Nephron (organoid): ENCODE data around the gene ARSI.

Source experiments
- H3K27ac Mint-ChIP-seq, 3 experiments: 2 replicates each; pipeline ENCODE4 v1.8.0; 2020; ENCODE audit warnings: mixed read lengths in 3 of 3, mild to moderate bottlenecking in 2 of 3, moderate library complexity in 1 of 3
- H3K27me3 Mint-ChIP-seq: 2 replicates; pipeline ENCODE4 v1.8.0; 2021; ENCODE audit warnings: low read depth, mild to moderate bottlenecking, moderate library complexity, mixed read lengths
- H3K36me3 Mint-ChIP-seq: 2 replicates; pipeline ENCODE4 v1.8.0; 2020; ENCODE audit warnings: low read depth, mixed read lengths
- H3K4me1 Mint-ChIP-seq: 2 replicates; pipeline ENCODE4 v1.8.0; 2020; ENCODE audit warnings: mixed read lengths
- H3K4me3 Mint-ChIP-seq, 3 experiments: 2 replicates each; pipeline ENCODE4 v1.8.0; 2020; ENCODE audit warnings: mild to moderate bottlenecking in 3 of 3, mixed read lengths in 3 of 3, moderate library complexity in 2 of 3
- H3K9me3 Mint-ChIP-seq: 2 replicates; pipeline ENCODE4 v1.8.0; 2020; ENCODE audit warnings: mixed read lengths
- TF ChIP-seq, protein P1 (sequence below), 3 experiments: fragments of 200-600 bp; sonication (generic); IDR thresholded peaks; one replicate each; pipeline ENCODE4 v1.5.0; 2021; ENCODE audit warnings: antibody characterized with exemption in 3 of 3; ENCODE audit not compliant: unreplicated experiment in 3 of 3

The ARSI gene

DNA sequence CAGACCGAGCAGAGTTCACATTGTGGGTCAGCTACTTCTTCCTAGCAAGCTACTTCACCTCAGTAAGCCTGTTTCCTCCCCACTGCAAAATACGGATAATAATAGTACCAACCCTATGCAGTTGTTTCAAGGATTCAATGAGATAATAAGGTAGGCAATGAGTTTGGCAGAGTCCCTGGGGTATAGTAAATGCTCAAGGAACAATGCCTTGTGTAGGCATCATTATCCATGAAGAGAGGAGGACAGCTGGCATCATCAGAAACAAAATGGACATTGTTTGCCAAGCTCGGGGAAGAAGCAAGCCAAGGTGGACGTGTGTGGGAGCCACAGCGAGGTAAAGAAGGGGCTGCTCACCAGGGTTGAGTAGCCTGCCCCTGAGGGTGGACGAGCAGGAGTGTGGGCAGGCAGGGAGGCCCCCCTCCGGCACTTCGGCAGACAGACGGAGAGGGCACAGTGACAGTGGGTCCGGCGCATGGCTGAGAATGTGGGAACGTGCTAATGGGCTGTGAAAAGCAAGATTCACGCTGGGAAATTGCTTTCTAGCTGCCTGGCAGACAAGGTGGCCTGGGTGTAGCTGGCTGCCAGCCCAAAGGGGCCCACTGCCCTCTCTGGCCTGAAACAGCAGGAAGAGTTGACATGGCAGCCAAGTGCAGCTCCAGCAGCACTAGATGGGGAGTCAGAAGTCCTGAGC, 23.2 kb downstream of the ARSI start:
- Mint-ChIP-seq H3K36me3 (no peaks in the 10 kb centered on the region), H3K4me1 (peaks cover 63% of the 10 kb centered on the region), H3K27me3 (peaks cover 12% of the 10 kb centered on the region), H3K9me3 (no peaks in the 10 kb centered on the region), H3K27ac (peak overlapping the region; percentile 80 to 95 (median 91)), H3K4me3 (no peak overlapping the region)
- TF ChIP-seq, protein P1, sequence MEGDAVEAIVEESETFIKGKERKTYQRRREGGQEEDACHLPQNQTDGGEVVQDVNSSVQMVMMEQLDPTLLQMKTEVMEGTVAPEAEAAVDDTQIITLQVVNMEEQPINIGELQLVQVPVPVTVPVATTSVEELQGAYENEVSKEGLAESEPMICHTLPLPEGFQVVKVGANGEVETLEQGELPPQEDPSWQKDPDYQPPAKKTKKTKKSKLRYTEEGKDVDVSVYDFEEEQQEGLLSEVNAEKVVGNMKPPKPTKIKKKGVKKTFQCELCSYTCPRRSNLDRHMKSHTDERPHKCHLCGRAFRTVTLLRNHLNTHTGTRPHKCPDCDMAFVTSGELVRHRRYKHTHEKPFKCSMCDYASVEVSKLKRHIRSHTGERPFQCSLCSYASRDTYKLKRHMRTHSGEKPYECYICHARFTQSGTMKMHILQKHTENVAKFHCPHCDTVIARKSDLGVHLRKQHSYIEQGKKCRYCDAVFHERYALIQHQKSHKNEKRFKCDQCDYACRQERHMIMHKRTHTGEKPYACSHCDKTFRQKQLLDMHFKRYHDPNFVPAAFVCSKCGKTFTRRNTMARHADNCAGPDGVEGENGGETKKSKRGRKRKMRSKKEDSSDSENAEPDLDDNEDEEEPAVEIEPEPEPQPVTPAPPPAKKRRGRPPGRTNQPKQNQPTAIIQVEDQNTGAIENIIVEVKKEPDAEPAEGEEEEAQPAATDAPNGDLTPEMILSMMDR (IDR thresholded peaks at IDR 0.05; ENCODE audit: unreplicated experiment in 3 of 3) = no peak

DNA sequence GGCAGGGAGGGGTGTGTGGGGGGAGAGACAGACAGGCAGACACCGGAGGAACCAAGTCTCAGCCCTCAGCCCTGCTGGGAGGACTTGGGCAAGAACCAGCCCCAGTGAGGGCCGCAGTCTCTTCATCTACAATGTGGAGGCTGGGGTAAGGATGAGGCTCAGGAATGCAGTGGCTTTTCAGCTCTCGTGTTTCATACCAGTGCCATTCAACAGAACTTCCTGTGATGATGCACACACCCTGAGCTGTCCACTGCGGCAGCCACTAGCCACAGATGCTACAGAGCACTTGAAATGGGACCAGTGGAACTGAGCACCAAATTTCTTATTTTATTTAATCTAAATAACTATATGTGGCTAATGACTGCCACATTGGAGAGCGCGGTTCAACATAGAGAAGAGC, 23.8 kb downstream of the ARSI start:
- TF ChIP-seq, protein P1 (IDR thresholded peaks at IDR 0.05; ENCODE audit: unreplicated experiment in 3 of 3) = no peak
- H3K36me3 Mint-ChIP-seq = no peaks in the 10 kb centered on the region
- peak overlapping the region in 2 of 3 experiments; percentile 91 to 95 for H3K27ac Mint-ChIP-seq
- H3K9me3 Mint-ChIP-seq = no peaks in the 10 kb centered on the region
- H3K4me3 Mint-ChIP-seq = no peak overlapping the region
- H3K4me1 Mint-ChIP-seq = peaks cover 60% of the 10 kb centered on the region
- peaks cover 10% of the 10 kb centered on the region for H3K27me3 Mint-ChIP-seq

DNA sequence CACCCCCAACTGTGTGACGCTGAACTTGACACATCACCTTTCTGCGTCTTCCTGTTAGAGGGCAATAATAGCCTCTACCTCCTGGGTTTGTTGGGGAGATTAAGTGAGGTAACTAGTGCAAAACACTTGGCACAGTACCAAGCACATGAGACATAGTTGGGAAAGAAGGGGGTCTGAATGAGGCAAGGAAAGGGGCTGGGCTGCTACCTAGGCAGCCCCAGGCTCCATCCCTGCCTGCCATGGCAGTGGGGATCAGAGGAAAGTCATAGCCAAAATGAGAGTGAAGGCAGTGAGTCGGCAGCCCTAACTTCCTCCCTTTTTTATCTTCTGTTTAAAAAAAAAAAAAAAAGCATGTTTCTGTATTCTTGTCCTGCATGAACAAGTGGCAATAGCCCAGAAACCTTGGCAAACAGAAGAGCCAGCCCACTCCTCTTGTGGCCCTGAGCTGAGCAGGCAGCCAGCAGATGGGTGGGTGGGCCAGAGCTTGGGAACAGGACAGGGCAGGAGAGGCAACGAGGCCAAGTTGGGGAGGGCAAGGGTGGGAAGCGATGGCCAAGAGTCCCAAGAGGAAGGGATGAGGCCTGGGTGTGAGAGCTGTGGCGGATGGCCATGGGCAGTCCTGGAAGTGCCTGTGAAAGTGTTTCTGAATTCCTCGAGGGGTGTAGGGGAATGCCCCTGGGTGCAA, 24.5 kb downstream of the ARSI start:
- TF ChIP-seq, protein P1 (IDR thresholded peaks at IDR 0.05; ENCODE audit: unreplicated experiment in 3 of 3) = no peak
- Mint-ChIP-seq H3K27ac (peak overlapping the region in 2 of 3 experiments; percentile 91 to 95), H3K36me3 (no peaks in the 10 kb centered on the region), H3K4me1 (peaks cover 57% of the 10 kb centered on the region), H3K27me3 (peaks cover 8% of the 10 kb centered on the region), H3K4me3 (no peak overlapping the region), H3K9me3 (no peaks in the 10 kb centered on the region)

DNA sequence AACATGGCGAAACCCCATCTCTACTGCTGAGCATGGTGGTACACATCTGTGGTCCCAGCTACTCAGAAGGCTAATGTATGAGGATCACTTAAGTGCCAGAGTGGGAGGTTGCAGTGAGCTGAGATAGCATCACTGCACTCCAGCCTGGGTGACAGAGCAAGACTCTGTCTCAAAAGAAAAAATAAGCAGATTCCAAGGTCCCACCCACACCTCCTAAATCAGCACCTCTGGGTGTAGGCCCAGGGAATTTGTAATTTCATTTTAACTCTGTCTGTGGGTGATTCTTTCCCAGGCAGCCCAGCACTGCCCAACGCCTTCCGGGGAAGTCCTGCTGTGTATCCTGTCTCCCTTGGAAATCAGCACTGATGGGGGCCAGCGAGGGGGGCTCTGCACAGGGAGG, 25.7 kb downstream of the ARSI start:
- Mint-ChIP-seq H3K27ac (peak overlapping the region in 1 of 3 experiments; percentile 54), H3K4me1 (peaks cover 52% of the 10 kb centered on the region), H3K36me3 (no peaks in the 10 kb centered on the region), H3K27me3 (peaks cover 16% of the 10 kb centered on the region), H3K9me3 (no peaks in the 10 kb centered on the region), H3K4me3 (no peak overlapping the region)
- TF ChIP-seq, protein P1 (IDR thresholded peaks at IDR 0.05; ENCODE audit: unreplicated experiment in 3 of 3) = no peak

DNA sequence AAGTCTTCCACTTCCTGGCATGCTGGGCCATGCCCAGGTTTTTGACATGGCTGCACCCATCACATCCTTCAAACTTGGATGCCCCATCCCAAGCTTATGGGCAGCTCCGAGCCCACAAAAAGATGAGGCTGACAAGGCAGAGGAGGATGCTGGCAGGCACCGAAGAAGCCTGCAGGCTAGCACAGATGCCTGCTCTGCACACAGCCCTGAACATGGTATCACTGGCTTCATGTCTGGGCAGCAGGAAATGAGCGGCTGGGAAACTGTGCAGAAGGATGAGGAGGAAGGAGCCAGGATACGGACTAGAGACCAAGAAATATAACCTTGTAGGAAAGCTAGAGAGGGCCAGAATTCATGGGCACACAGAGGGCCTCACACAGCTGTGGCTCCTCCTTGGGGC, 27.9 kb downstream of the ARSI start:
- Mint-ChIP-seq H3K27ac (no peak overlapping the region), H3K9me3 (no peaks in the 10 kb centered on the region), H3K27me3 (peaks cover 16% of the 10 kb centered on the region), H3K4me3 (no peak overlapping the region), H3K4me1 (peaks cover 33% of the 10 kb centered on the region), H3K36me3 (no peaks in the 10 kb centered on the region)
- TF ChIP-seq, protein P1 (IDR thresholded peaks at IDR 0.05; ENCODE audit: unreplicated experiment in 3 of 3) = no peak
